HEK293 (cell line): Measurements from ENCODE around the gene RRP1.

ENCODE experiments used
- ZNF704 ChIP-seq: fragments of 450-650 bp; formaldehyde crosslinking; IDR thresholded peaks from 2 replicates; pipeline ENCODE4 v1.5.1; 2016; ENCODE audit warnings: missing biosample characterization, missing genetic modification characterization
- ZNF776 ChIP-seq: fragments of 450-650 bp; formaldehyde crosslinking; IDR thresholded peaks from 2 replicates; pipeline ENCODE4 v1.5.0; 2017; ENCODE audit warnings: missing biosample characterization, missing genetic modification characterization, borderline replicate concordance
- TF ChIP-seq, protein P1 (sequence below): fragments of 450-650 bp; formaldehyde crosslinking; IDR thresholded peaks from 2 replicates; pipeline ENCODE4 v1.5.1; 2016; ENCODE audit warnings: missing biosample characterization, missing genetic modification characterization, low read depth
- TF ChIP-seq, protein P2 (sequence below): fragments of 450-650 bp; formaldehyde crosslinking; IDR thresholded peaks from 2 replicates; pipeline ENCODE4 v1.5.1; 2016; ENCODE audit warnings: missing biosample characterization, missing genetic modification characterization
- TF ChIP-seq, protein P3 (sequence below): fragments of 450-650 bp; formaldehyde crosslinking; IDR thresholded peaks from 2 replicates; pipeline ENCODE4 v1.5.1; 2017; ENCODE audit warnings: missing biosample characterization, missing genetic modification characterization
- TF ChIP-seq, protein P4 (sequence below): fragments of 450-650 bp; formaldehyde crosslinking; IDR thresholded peaks from 2 replicates; pipeline ENCODE4 v1.5.1; 2016; ENCODE audit warnings: missing biosample characterization, missing genetic modification characterization

- TF ChIP-seq, protein P1, sequence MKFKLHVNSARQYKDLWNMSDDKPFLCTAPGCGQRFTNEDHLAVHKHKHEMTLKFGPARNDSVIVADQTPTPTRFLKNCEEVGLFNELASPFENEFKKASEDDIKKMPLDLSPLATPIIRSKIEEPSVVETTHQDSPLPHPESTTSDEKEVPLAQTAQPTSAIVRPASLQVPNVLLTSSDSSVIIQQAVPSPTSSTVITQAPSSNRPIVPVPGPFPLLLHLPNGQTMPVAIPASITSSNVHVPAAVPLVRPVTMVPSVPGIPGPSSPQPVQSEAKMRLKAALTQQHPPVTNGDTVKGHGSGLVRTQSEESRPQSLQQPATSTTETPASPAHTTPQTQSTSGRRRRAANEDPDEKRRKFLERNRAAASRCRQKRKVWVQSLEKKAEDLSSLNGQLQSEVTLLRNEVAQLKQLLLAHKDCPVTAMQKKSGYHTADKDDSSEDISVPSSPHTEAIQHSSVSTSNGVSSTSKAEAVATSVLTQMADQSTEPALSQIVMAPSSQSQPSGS (tag by site-specific recombination) = no peak
- TF ChIP-seq, protein P2, sequence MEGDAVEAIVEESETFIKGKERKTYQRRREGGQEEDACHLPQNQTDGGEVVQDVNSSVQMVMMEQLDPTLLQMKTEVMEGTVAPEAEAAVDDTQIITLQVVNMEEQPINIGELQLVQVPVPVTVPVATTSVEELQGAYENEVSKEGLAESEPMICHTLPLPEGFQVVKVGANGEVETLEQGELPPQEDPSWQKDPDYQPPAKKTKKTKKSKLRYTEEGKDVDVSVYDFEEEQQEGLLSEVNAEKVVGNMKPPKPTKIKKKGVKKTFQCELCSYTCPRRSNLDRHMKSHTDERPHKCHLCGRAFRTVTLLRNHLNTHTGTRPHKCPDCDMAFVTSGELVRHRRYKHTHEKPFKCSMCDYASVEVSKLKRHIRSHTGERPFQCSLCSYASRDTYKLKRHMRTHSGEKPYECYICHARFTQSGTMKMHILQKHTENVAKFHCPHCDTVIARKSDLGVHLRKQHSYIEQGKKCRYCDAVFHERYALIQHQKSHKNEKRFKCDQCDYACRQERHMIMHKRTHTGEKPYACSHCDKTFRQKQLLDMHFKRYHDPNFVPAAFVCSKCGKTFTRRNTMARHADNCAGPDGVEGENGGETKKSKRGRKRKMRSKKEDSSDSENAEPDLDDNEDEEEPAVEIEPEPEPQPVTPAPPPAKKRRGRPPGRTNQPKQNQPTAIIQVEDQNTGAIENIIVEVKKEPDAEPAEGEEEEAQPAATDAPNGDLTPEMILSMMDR (tag by site-specific recombination) = no peak
- TF ChIP-seq ZNF704 (no peak), ZNF776 (no peak)
- TF ChIP-seq, protein P3, sequence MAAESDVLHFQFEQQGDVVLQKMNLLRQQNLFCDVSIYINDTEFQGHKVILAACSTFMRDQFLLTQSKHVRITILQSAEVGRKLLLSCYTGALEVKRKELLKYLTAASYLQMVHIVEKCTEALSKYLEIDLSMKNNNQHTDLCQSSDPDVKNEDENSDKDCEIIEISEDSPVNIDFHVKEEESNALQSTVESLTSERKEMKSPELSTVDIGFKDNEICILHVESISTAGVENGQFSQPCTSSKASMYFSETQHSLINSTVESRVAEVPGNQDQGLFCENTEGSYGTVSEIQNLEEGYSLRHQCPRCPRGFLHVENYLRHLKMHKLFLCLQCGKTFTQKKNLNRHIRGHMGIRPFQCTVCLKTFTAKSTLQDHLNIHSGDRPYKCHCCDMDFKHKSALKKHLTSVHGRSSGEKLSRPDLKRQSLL (tag by site-specific recombination) = no peak
- TF ChIP-seq, protein P4, sequence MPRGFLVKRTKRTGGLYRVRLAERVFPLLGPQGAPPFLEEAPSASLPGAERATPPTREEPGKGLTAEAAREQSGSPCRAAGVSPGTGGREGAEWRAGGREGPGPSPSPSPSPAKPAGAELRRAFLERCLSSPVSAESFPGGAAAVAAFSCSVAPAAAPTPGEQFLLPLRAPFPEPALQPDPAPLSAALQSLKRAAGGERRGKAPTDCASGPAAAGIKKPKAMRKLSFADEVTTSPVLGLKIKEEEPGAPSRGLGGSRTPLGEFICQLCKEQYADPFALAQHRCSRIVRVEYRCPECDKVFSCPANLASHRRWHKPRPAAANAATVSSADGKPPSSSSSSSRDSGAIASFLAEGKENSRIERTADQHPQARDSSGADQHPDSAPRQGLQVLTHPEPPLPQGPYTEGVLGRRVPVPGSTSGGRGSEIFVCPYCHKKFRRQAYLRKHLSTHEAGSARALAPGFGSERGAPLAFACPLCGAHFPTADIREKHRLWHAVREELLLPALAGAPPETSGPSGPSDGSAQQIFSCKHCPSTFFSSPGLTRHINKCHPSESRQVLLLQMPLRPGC (tag by site-specific recombination) = no peak
Observed at GRCh38 chr21:43774163-43774562, 15.2 kb upstream of the RRP1 start.
